Uterus (tissue), 4 donors: Measurements from ENCODE around the gene NCKAP5L. TPM values are rescaled to one million over a fixed set of nuclear protein-coding genes. Genes with fewer than 3 reads are reported as not detected.

Experiments
- DNase-seq, 2 donors: peaks; one replicate each; pipeline ENCODE4 v3.0.0-alpha.2; 2019 to 2020
- H3K27ac ChIP-seq, 2 donors: fragments of 200-600 bp; sonication (generic); 1 replicate in 1 of 2; 2 replicates in 1 of 2; pipeline ENCODE4 v1.5.1; 2016 to 2018
- H3K27me3 ChIP-seq, 2 donors: fragments of 200-600 bp; sonication (generic); one replicate each; pipeline ENCODE4 v1.5.1; 2018 to 2019; ENCODE audit warnings: control low read depth in 1 of 2
- H3K36me3 ChIP-seq, 2 donors: fragments of 200-600 bp; sonication (generic); one replicate each; pipeline ENCODE4 v1.5.1; 2019; ENCODE audit warnings: control low read depth in 1 of 2
- H3K4me1 ChIP-seq, 2 donors: fragments of 200-600 bp; sonication (generic); one replicate each; pipeline ENCODE4 v1.5.1; 2018 to 2019; ENCODE audit warnings: control low read depth in 1 of 2
- H3K4me3 ChIP-seq, 2 donors: fragments of 200-600 bp; sonication (generic); 1 replicate in 1 of 2; 2 replicates in 1 of 2; pipeline ENCODE4 v1.5.1; 2018 to 2019; ENCODE audit warnings: mild to moderate bottlenecking in 1 of 2
- H3K9me3 ChIP-seq, 2 donors: fragments of 200-600 bp; sonication (generic); one replicate each; pipeline ENCODE4 v1.5.1; 2019; ENCODE audit warnings: control low read depth in 1 of 2
- CTCF ChIP-seq, 4 experiments: fragments of 200-600 bp in 2 of 4; fragments of 450-650 bp in 2 of 4; sonication (generic) in 2 of 4; IDR thresholded peaks; one replicate each; pipeline ENCODE4 v1.5.1; 2016 to 2019; ENCODE audit warnings: antibody characterized with exemption in 4 of 4, mild to moderate bottlenecking in 2 of 4, moderate library complexity in 1 of 4
- POLR2A ChIP-seq, 2 donors: fragments of 450-650 bp; IDR thresholded peaks; one replicate each; pipeline ENCODE4 v1.6.1; 2016; ENCODE audit warnings: antibody characterized with exemption in 2 of 2, mild to moderate bottlenecking in 1 of 2, moderate library complexity in 1 of 2
- intact Hi-C: fragments of 100-400 bp; cut with DNase I; formaldehyde crosslinking; loops from one replicate; pipeline ENCODE4 v1.15.1; 2023; ENCODE audit warnings: low total_unique reads
- total RNA-seq, 4 donors: library from RNA; depleted of rRNA in 3 of 4; stranded (reverse); fragments of >200 nt in 3 of 4; gene quantifications; one replicate each; pipeline versions ENCODE4 v1.1.0 to v1.2.4, GENCODE V29; 2014 to 2023
- donor health status: DM: yes; HTN: yes; CAD: no.

Gene NCKAP5L
- total RNA-seq, 4 donors from 2014 or later = 4.1 to 26.1 (median 11.5) TPM

GRCh38 chr12:49807991-49808580 is 20.1 kb downstream of the NCKAP5L start:
- no peak overlapping the region for H3K4me3 ChIP-seq
- intact Hi-C loops = no loop called here
- H3K4me1 ChIP-seq = peaks cover 4 to 7% of the 10 kb centered on the region in 2 donors
- H3K9me3 ChIP-seq = no peaks in the 10 kb centered on the region
- peak overlapping the region; percentile 64 to 66 for H3K27ac ChIP-seq
- DNase-seq = no peak
- no peaks in the 10 kb centered on the region for H3K36me3 ChIP-seq
- no peaks in the 10 kb centered on the region for H3K27me3 ChIP-seq
- no peak for TF ChIP-seq POLR2A (IDR thresholded peaks at IDR 0.05)
- TF ChIP-seq CTCF (IDR thresholded peaks at IDR 0.05) = no peak

- no peaks in the 10 kb centered on the region for H3K36me3 ChIP-seq
- TF ChIP-seq POLR2A (IDR thresholded peaks at IDR 0.05) = no peak
- no peak for TF ChIP-seq CTCF (IDR thresholded peaks at IDR 0.05)
- no peaks in the 10 kb centered on the region for H3K9me3 ChIP-seq
- no peak overlapping the region for H3K4me3 ChIP-seq
- H3K27ac ChIP-seq = no peak overlapping the region
- no peaks in the 10 kb centered on the region for H3K27me3 ChIP-seq
- peaks cover 4 to 7% of the 10 kb centered on the region in 2 donors for H3K4me1 ChIP-seq
- no peak for DNase-seq
- intact Hi-C loops = no loop called here
Observed at GRCh38 chr12:49806877-49807276, 21.3 kb downstream of the NCKAP5L start.

- Histone ChIP-seq H3K4me3 (no peak overlapping the region), H3K27ac (no peak overlapping the region), H3K36me3 (no peaks in the 10 kb centered on the region), H3K27me3 (no peaks in the 10 kb centered on the region), H3K4me1 (peaks cover 4 to 7% of the 10 kb centered on the region in 2 donors), H3K9me3 (no peaks in the 10 kb centered on the region)
- intact Hi-C loops = no loop called here
- TF ChIP-seq POLR2A (IDR thresholded peaks at IDR 0.05) (no peak), CTCF (IDR thresholded peaks at IDR 0.05) (no peak)
- DNase-seq = no peak
Observed at GRCh38 chr12:49806321-49806813, 21.8 kb downstream of the NCKAP5L start.

- intact Hi-C loops = no loop called here
- H3K9me3 ChIP-seq = no peaks in the 10 kb centered on the region
- H3K4me1 ChIP-seq = peaks cover 4 to 7% of the 10 kb centered on the region in 2 donors
- H3K36me3 ChIP-seq = no peaks in the 10 kb centered on the region
- no peak overlapping the region for H3K27ac ChIP-seq
- H3K4me3 ChIP-seq = no peak overlapping the region
- no peaks in the 10 kb centered on the region for H3K27me3 ChIP-seq
- no peak for DNase-seq
- TF ChIP-seq POLR2A (IDR thresholded peaks at IDR 0.05) (no peak), CTCF (IDR thresholded peaks at IDR 0.05) (no peak)
Observed at GRCh38 chr12:49805409-49805808, 22.8 kb downstream of the NCKAP5L start.

- no peak overlapping the region for H3K4me3 ChIP-seq
- H3K36me3 ChIP-seq = no peaks in the 10 kb centered on the region
- peaks cover 2 to 4% of the 10 kb centered on the region in 2 donors for H3K4me1 ChIP-seq
Observed at GRCh38 chr12:49804821-49805220, 23.4 kb downstream of the NCKAP5L start.

More at GRCh38 chr12:49804821-49805220, 23.4 kb downstream of the NCKAP5L start:
- no peaks in the 10 kb centered on the region for H3K27me3 ChIP-seq
- H3K27ac ChIP-seq = no peak overlapping the region
- no peak for DNase-seq
- intact Hi-C loops = no loop called here
- TF ChIP-seq POLR2A (IDR thresholded peaks at IDR 0.05) (no peak), CTCF (IDR thresholded peaks at IDR 0.05) (no peak)
- no peaks in the 10 kb centered on the region for H3K9me3 ChIP-seq
